ENCODE results near the gene ZYX.

The ZYX gene

DNA sequence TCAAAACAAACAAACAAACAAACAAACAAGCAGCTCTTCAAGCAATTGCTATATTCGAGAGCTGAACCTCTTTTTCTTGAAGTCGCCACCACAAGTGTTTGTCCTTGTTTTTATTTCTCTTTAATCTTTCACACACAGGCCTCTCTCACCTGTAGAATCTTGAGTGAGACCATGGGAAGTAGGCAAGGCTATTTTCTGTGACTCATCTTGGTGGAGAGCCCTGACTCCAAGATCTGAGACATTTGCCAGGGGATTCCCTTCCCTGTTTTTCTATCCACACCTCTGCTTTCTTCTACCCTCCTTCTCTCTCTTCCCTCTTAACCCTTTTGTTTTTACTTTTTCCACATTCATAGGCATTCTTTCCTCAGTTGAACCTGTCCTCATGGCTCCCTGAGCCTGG, 54.1 kb downstream of the ZYX start:
- no peak for DNase-seq (ENCODE audit: low read depth)
- no peak overlapping the region for H3K4me3 ChIP-seq (ENCODE audit: low read depth, low read length)
- no peak for TF ChIP-seq CTCF (IDR thresholded peaks at IDR 0.05; ENCODE audit: low read depth, low read length, missing control alignments)

DNA sequence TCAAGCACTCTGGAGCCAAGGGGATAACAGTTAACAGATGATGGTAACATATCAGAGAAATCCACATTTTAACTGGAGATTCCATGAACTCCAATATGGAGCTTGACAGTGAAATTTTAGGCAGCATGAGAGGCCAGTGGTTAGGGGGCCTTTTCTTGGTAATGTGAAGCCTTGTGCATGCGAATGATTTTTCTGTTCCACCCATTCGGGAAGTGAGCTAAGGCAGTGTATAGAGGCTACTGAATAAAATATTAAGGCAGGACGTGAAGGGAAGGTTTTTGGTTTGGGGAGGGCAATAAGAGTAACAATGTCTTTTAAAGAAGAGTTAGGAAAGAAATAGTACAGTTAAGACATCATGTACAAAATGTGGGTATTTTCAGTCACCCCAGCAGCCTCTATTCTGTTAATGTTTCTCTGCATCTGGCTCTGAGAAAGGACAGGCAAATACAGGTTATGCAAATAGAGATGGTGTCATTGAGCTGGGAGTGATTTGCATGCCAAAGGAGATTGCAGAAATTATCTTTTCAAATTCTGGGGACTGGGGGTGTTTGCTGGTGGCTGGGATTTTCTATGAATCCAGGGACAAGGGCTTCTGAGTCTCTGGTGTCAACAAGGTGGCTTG, 55.3 kb downstream of the ZYX start:
- H3K4me3 ChIP-seq (ENCODE audit: low read depth, low read length), result no peak overlapping the region
- no peak for TF ChIP-seq CTCF (IDR thresholded peaks at IDR 0.05; ENCODE audit: low read depth, low read length, missing control alignments)
- DNase-seq (ENCODE audit: low read depth), result no peak

DNA sequence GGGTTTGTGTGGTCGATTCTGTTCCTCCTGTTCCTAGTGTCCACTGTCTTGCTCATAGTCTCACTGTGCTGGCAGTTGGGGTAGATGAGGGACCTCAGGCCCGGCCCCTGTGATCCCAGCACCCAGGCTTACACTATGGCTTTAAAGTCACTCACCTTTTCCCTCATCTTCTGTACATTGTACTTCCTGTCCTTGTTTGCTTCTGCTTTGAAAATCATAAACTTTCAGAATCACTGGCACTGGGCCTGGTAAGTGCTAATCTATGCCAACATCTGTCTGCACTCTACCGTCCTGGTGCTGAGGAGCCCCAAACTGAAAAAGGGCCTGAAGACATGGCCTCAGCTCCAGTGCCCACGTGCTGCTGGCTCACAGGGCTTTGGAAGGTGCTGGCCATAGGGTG, 56.4 kb downstream of the ZYX start:
- DNase-seq (ENCODE audit: low read depth), result no peak
- no peak for TF ChIP-seq CTCF (IDR thresholded peaks at IDR 0.05; ENCODE audit: low read depth, low read length, missing control alignments)

DNA sequence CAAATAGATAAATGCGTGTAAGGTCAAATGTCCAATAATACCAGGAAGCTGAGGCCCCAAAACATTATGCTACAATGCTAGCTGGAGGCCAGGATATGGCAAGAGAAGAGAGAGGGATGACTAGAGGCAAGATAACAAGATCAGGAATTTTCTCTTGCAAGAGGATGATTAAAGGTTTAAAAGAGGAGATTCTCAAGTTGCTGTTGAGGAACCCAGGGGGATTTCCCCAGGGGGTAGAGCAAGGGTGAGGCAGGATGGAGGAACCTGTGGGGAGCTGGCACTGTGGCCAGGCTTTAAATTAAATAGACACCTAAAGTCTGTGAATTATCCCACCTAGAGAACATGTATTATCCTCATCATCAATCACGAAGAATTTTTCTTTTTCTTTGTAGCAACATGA, 58.7 kb downstream of the ZYX start:
- H3K4me3 ChIP-seq (ENCODE audit: low read depth, low read length), result no peak overlapping the region
- no peak for TF ChIP-seq CTCF (IDR thresholded peaks at IDR 0.05; ENCODE audit: low read depth, low read length, missing control alignments)
- no peak for DNase-seq (ENCODE audit: low read depth)

More for the DNA sequence above, 56.4 kb downstream of the ZYX start:
- H3K4me3 ChIP-seq (ENCODE audit: low read depth, low read length), result no peak overlapping the region

All from GM12864 (cell line).